GM12872 (cell line): ENCODE measurements around the gene EPHA7.
A peak's percentile ranks its signal among the peaks of the same experiment; 100 is the strongest.

Source experiments
- CTCF ChIP-seq: IDR thresholded peaks from 3 replicates; pipeline ENCODE4 v1.5.1; 2011; ENCODE audit warnings: low read depth, mild to moderate bottlenecking, low read length, moderate library complexity; ENCODE audit not compliant: insufficient read depth

The EPHA7 gene

DNA sequence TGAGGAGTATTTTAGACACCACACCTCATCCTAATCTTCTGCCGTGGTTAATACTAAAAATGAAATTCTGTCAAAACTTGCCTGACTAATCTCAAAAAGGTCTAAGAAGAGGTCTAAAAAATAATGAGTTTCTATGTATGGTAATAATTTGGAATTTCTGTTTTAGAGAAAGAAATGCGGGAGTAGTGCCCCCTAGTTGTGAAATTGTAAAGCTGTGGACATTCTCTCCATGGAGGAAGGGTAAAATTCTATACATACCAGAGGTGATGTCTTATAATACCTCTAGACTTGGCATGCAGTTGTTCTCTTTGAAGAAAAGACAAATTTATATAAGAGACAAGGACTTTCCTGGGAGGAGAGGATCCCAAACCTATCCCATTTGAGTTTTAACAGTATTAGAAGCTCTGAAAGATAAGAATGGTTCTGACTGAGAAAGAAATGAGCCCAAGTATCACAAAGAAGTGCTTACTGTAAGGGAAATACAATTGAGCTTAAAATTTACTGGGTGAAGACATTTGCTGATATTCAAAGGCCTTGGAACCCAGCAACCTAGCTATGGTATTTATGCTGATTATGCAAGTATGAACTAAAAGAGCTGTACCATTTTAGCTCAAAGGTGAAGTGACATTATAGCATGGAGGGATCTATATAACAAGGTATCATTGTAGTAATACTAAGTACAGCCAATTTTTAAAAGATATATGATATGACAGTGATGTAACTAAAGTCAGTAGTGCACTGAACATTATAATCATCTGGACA is 5.1 kb upstream of the EPHA7 start:
- peak; percentile 41; the same call in 1 of the 3 replicates for TF ChIP-seq CTCF

- TF ChIP-seq CTCF: peak; percentile 54; the same call in 2 of the 3 replicates
These were observed 4.2 kb upstream of the EPHA7 start for GRCh38 chr6:93423542-93423941.

GRCh38 chr6:93420163-93420795 is 920 bp upstream of the EPHA7 start:
- no peak for TF ChIP-seq CTCF

GRCh38 chr6:93418408-93419303 is 703 bp downstream of the EPHA7 start:
- TF ChIP-seq CTCF: no peak

DNA sequence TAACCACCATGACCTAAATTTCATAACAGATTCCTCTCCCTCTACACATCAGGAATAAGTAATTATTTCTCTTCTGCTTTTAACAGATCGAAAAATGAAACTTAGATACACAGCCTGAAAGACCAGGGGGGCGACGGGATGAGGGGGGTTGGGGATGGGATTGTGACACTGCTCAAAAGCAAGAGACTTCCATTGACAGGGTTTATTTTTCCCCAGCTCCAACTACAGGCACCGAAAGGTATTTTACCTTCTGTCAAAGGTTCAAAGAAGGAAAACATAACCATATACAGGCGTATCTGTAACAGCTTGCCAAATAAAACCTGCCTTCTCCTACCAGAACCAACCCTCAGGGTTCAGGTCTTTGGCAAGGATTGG is 1.3 kb downstream of the EPHA7 start:
- TF ChIP-seq CTCF: no peak

GRCh38 chr6:93417421-93418013 is 1.8 kb downstream of the EPHA7 start:
- no peak for TF ChIP-seq CTCF
